HG03469 (cell line): ENCODE results near the gene SRSF3.
"Not testable (repeated sequence)": the region's sequence is repeated elsewhere in the genome, so short reads cannot be mapped to it uniquely, and the experiment has no call there.

ENCODE experiments used
- ATAC-seq: cut with Tn5 transposase; IDR thresholded peaks from one replicate; pipeline ENCODE4 v1.9.1; 2021; ENCODE audit warnings: mild to moderate bottlenecking, moderate library complexity, moderate number of reproducible peaks; ENCODE audit not compliant: unreplicated experiment

SRSF3 gene

GRCh38 chr6:36574679-36575078, 19.5 kb upstream of the SRSF3 start:
- no peak for ATAC-seq

GRCh38 chr6:36576578-36576977, 17.6 kb upstream of the SRSF3 start:
- ATAC-seq, result no peak

- no peak for ATAC-seq
Measured at GRCh38 chr6:36577301-36577700, 16.9 kb upstream of the SRSF3 start.

- no peak for ATAC-seq
Measured at GRCh38 chr6:36578030-36578429, 16.1 kb upstream of the SRSF3 start.

- no peak for ATAC-seq
Measured at GRCh38 chr6:36578431-36578830, 15.7 kb upstream of the SRSF3 start.

- ATAC-seq, result no peak
Measured at GRCh38 chr6:36580184-36580526, 14.0 kb upstream of the SRSF3 start.

GRCh38 chr6:36581716-36582115, 12.4 kb upstream of the SRSF3 start:
- ATAC-seq, result no peak

- no peak for ATAC-seq
Measured at GRCh38 chr6:36586606-36587005, 7.6 kb upstream of the SRSF3 start.

- ATAC-seq, result not testable (repeated sequence)
Measured at GRCh38 chr6:36589025-36589400, 5.1 kb upstream of the SRSF3 start.

GRCh38 chr6:36590237-36590636, 3.9 kb upstream of the SRSF3 start:
- no peak for ATAC-seq

- ATAC-seq, result no peak
Measured at GRCh38 chr6:36592221-36592655, 1.9 kb upstream of the SRSF3 start.

GRCh38 chr6:36593569-36594028, 563 bp upstream of the SRSF3 start:
- no peak for ATAC-seq

- ATAC-seq, result no peak
Measured at GRCh38 chr6:36594816-36595643, 868 bp downstream of the SRSF3 start.

- ATAC-seq, result no peak
Measured at GRCh38 chr6:36596356-36596755, 2.2 kb downstream of the SRSF3 start.

- no peak for ATAC-seq
Measured at GRCh38 chr6:36597775-36598174, 3.6 kb downstream of the SRSF3 start.

- ATAC-seq, result no peak
Measured at GRCh38 chr6:36598326-36598725, 4.2 kb downstream of the SRSF3 start.

GRCh38 chr6:36598739-36599318, 4.7 kb downstream of the SRSF3 start:
- ATAC-seq, result no peak

GRCh38 chr6:36599791-36600209, 5.6 kb downstream of the SRSF3 start:
- no peak for ATAC-seq

GRCh38 chr6:36600564-36601146, 6.5 kb downstream of the SRSF3 start:
- ATAC-seq, result no peak

- not testable (repeated sequence) for ATAC-seq
Measured at GRCh38 chr6:36601818-36602217, 7.7 kb downstream of the SRSF3 start.

- ATAC-seq, result no peak
Measured at GRCh38 chr6:36603222-36604089, 9.3 kb downstream of the SRSF3 start.
